M059J (cell line): ENCODE data around the gene FN3K. TPM values are rescaled to one million over a fixed set of nuclear protein-coding genes. Genes with fewer than 3 reads are reported as not detected.

ENCODE experiments used
- DNase-seq: peaks from one replicate; pipeline ENCODE4 v3.0.0-alpha.2; 2012; ENCODE audit warnings: low read depth
- total RNA-seq: library from RNA; depleted of rRNA; stranded (reverse); fragments of >200 nt; shearing (Covaris generic); gene quantifications from 2 replicates; pipeline ENCODE4 v1.2.3, GENCODE V29; 2014; rRNA removed

The FN3K gene
- total RNA-seq, 1 experiment from 2014 or later: 0.64 TPM

DNA sequence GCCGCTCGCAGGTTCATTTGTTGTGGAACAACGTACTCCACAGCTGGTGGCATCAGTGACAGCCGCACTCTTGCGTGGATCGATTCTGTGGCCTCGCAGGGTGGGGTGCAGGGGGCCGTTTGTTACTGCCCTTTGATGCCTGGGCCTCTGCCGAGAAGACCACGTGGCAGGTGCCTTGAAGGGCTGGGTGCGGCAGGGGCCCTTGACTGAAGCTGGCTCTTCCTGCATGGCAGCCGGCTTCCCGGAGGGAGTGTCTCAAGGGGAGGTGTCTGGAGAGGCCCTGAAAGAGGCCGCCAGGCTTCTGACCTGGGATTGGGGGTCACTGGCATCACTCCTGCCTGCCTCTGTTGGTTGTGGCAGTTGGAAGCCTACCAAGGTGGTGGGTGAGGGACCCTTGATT, 60.2 kb downstream of the FN3K start:
- DNase-seq: no peak

DNA sequence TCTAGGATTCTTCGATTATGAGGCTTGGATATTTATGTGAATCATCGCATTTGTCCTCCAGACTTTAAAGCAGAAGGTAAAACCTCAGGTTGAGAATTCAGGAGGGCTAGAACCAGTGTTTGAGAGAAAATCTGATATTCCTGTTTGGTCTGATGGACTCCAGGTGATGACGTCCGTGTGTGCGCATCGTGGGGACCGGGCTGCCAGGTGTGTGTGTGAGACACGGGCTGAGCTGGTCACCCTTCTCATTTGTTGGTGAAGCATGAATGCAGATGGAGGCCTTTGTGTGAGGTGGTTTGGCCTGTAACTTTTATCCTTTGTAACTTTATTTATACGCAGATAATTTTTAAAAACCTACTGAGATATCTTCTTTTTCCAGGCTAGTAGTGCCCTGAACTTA, 61.6 kb downstream of the FN3K start:
- no peak for DNase-seq

DNA sequence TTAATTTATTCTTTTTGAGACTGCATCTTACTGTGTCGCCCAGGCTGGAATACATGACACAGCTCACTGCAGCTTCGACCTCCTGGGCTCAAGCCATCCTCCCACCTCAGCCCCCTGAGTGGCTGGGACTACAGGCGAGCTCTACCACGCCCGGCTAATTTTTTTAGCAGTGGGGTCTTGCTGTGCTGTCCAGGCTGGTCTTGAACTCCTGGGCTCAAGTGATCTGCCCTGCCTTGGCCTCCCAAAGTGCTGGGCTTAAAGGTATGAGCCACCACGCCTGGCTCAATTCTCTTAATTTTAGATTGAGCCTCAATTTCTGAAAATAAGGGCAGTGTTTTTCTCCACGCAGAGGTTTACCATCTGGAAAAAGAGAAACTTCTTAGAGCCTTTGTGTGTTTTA, 63.3 kb downstream of the FN3K start:
- no peak for DNase-seq

DNA sequence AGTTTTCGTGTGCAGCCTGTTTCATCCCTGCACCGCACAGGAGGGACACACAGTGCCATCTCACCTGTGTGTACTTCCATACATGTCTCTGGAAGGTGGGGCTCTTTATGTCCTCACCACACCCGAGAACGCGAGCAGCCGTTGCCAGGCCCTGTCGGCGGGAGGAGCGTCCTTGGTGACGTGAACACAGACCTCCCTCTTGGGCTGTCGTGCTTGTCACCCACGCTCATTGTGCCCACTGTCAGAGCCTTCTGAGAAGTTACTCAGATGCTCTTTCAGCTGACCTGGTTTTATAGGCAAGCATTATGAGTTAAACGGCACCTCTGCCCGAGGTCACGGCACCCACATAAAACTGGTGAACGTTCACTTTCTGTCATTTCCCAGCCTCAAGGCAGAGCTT, 64.2 kb downstream of the FN3K start:
- DNase-seq: no peak

Other genes with a start within 250 kb of the FN3K start
- 21.4 and 30.7 TPM in 2 replicates for gene FOXK2, start 215.9 kb upstream of the FN3K start, total RNA-seq
- 68.1 and 97.9 TPM in 2 replicates for gene WDR45B, start 87.2 kb upstream of the FN3K start, total RNA-seq
- gene RAB40B, start 36.9 kb upstream of the FN3K start, total RNA-seq: 4.3 and 8.9 TPM in 2 replicates
- 27.4 and 32.8 TPM in 2 replicates for gene FN3KRP, start 18.9 kb upstream of the FN3K start, total RNA-seq
- gene TBCD, start 16.4 kb downstream of the FN3K start, total RNA-seq: 13.4 and 24.7 TPM in 2 replicates
- not detected in 2 replicates for gene ZNF750, start 104.4 kb downstream of the FN3K start, total RNA-seq